HFFc6 (cell line): ENCODE results near the gene CPNE8. TPM values are rescaled to one million over a fixed set of nuclear protein-coding genes. Genes with fewer than 3 reads are reported as not detected.

Source experiments
- DNase-seq: peaks from one replicate; pipeline ENCODE4 v3.0.0-alpha.2; 2018
- H3K27ac Mint-ChIP-seq: 2 replicates; pipeline ENCODE4 v1.8.0; 2020; ENCODE audit warnings: mild to moderate bottlenecking, mixed read lengths
- H3K27me3 Mint-ChIP-seq: 2 replicates; pipeline ENCODE4 v1.8.0; 2021; ENCODE audit warnings: mild to moderate bottlenecking, moderate library complexity, mixed read lengths; ENCODE audit not compliant: insufficient read depth
- H3K36me3 Mint-ChIP-seq: 2 replicates; pipeline ENCODE4 v1.8.0; 2021; ENCODE audit warnings: low read depth, mixed read lengths
- H3K4me1 Mint-ChIP-seq: 2 replicates; pipeline ENCODE4 v1.8.0; 2020; ENCODE audit warnings: low read depth, mixed read lengths
- H3K4me3 Mint-ChIP-seq: 2 replicates; pipeline ENCODE4 v1.8.0; 2020; ENCODE audit warnings: mild to moderate bottlenecking, moderate library complexity, mixed read lengths
- H3K9me3 Mint-ChIP-seq: 2 replicates; pipeline ENCODE4 v1.8.0; 2020; ENCODE audit warnings: mild to moderate bottlenecking, mixed read lengths
- total RNA-seq, 6 experiments: library from RNA; stranded (reverse); fragmentation: NEBNext Ultra II Directional; extraction: Animal tissue kit (Norgen Biotek cat#: 25700); gene quantifications; 2 replicates in 1 of 6; 3 replicates in 5 of 6; pipeline ENCODE4 v1.2.3, GENCODE V29; 2021
- TF ChIP-seq, protein P1 (sequence below): fragments of 200-600 bp; sonication (generic); IDR thresholded peaks from 2 replicates; pipeline ENCODE4 v1.5.0; 2021; ENCODE audit warnings: antibody characterized with exemption, mild to moderate bottlenecking

CPNE8 gene
- total RNA-seq, 6 experiments from 2014 or later, result not detected

DNA sequence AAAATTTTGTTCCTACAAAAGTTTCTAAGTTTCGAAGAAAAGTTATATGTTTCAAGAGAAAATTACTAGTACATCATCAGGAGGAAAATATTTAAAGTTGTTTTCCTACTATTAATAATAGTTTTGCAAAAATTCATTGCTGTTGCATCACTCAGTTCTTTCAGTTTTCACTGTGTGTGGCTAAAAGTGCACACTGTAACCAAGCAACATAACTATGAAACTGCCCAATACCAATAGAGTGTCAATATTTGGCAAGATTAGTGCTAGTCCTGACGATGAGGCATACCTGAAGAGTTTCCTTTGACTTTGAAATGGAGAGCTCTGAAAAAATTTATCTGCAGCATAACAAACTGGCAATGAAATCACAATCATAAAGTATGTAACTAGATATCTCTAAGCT lies 194.3 kb downstream of the CPNE8 start:
- Mint-ChIP-seq H3K27me3 (no peaks in the 10 kb centered on the region), H3K36me3 (0 out of 2 replicates have a peak, but pooled peaks cover 4% of the 10 kb centered on the region), H3K9me3 (peaks cover 48% of the 10 kb centered on the region), H3K4me1 (no peaks in the 10 kb centered on the region), H3K27ac (no peak overlapping the region), H3K4me3 (no peak overlapping the region)
- DNase-seq, result no peak
- TF ChIP-seq, protein P1, sequence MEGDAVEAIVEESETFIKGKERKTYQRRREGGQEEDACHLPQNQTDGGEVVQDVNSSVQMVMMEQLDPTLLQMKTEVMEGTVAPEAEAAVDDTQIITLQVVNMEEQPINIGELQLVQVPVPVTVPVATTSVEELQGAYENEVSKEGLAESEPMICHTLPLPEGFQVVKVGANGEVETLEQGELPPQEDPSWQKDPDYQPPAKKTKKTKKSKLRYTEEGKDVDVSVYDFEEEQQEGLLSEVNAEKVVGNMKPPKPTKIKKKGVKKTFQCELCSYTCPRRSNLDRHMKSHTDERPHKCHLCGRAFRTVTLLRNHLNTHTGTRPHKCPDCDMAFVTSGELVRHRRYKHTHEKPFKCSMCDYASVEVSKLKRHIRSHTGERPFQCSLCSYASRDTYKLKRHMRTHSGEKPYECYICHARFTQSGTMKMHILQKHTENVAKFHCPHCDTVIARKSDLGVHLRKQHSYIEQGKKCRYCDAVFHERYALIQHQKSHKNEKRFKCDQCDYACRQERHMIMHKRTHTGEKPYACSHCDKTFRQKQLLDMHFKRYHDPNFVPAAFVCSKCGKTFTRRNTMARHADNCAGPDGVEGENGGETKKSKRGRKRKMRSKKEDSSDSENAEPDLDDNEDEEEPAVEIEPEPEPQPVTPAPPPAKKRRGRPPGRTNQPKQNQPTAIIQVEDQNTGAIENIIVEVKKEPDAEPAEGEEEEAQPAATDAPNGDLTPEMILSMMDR, result no peak

DNA sequence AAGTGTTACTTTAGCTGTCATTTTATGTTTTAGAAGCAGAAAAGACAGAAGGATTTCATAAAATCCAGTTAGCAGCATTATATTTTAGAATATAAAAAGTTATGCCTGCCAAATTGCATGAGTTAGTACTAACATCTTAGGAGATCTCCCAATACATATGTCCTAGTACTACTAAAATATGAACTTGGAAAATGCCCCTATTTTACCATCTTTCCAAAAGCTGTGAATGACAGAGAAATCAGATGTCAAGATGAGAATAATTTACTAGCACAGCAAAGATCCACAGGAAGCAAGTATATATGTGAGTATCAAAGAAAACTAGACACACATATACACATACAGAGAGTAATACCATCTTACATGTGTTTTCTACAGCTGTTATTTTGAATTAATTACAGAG lies 196.9 kb downstream of the CPNE8 start:
- H3K9me3 Mint-ChIP-seq, result peaks cover 44% of the 10 kb centered on the region
- no peaks in the 10 kb centered on the region for H3K27me3 Mint-ChIP-seq
- H3K4me1 Mint-ChIP-seq, result no peaks in the 10 kb centered on the region
- no peak overlapping the region for H3K4me3 Mint-ChIP-seq
- no peak overlapping the region for H3K27ac Mint-ChIP-seq
- DNase-seq, result no peak
- 0 out of 2 replicates have a peak, but pooled peaks cover 4% of the 10 kb centered on the region for H3K36me3 Mint-ChIP-seq
- TF ChIP-seq, protein P1, result no peak

DNA sequence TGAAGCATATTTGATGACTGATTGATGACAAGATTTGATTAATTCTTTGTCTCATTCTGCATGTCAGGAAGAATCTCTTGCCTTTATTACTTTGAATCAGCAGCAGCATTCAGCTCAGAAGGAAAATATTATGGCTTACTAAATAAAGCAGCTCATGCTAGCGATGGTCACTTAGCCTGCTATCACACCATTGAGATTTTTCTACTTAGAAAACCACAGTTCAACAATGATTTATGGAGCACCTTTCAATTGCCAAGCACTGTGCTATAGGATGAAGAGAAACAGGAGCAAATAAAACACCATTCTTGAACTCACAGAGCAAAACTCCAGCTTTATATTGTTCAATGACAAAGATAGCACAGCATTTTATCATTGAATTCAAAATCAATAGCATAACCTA lies 197.7 kb downstream of the CPNE8 start:
- no peak overlapping the region for H3K27ac Mint-ChIP-seq
- no peak for DNase-seq
- TF ChIP-seq, protein P1, result no peak
- H3K27me3 Mint-ChIP-seq, result no peaks in the 10 kb centered on the region
- no peak overlapping the region for H3K4me3 Mint-ChIP-seq
- 0 out of 2 replicates have a peak, but pooled peaks cover 4% of the 10 kb centered on the region for H3K36me3 Mint-ChIP-seq
- peaks cover 44% of the 10 kb centered on the region for H3K9me3 Mint-ChIP-seq
- no peaks in the 10 kb centered on the region for H3K4me1 Mint-ChIP-seq

DNA sequence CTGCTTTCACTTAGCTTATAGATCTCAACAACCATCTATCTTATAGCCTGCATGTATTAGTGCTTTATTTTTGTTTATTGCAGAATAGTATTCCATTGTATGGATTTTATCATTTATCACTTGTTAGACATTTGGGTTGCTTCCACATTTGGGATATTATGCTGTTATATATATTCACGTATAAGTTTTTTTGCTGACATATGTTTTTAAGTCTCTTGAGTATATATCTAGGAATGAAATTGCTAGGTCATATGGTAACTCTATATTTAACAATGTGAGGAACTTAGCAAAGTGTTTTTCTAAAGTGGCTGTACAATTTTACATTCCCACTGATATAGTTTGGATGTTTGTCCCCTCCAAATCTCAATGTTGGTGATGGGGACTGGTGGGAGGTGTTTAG lies 208.1 kb downstream of the CPNE8 start:
- no peak for DNase-seq
- no peak overlapping the region for H3K4me3 Mint-ChIP-seq
- H3K27ac Mint-ChIP-seq, result no peak overlapping the region
- no peaks in the 10 kb centered on the region; the same call in 1 of the 2 replicates for H3K27me3 Mint-ChIP-seq
- peaks cover 42% of the 10 kb centered on the region for H3K9me3 Mint-ChIP-seq
- H3K36me3 Mint-ChIP-seq, result no peaks in the 10 kb centered on the region
- no peaks in the 10 kb centered on the region for H3K4me1 Mint-ChIP-seq
- TF ChIP-seq, protein P1, result no peak

DNA sequence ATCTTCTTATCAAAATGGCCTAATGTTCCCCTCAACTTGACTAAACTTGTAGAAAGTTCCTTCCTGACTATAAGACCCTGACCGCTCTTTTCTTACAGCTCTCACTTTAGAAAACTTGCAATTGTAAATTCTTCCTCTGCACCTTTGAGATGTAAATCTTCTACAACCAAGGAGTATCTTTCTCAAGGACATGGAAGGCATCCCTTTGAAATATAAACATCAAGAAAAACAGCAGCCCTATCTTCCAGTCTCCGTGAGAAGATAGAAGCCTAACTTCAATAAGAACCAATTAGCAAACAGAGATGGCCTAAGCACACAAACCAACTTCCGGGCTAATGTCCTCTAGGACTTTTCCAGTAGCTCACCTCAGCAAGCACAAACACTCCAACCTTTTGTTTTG lies 210.3 kb downstream of the CPNE8 start:
- H3K9me3 Mint-ChIP-seq, result peaks cover 51% of the 10 kb centered on the region
- no peak for DNase-seq
- TF ChIP-seq, protein P1, result no peak
- no peaks in the 10 kb centered on the region for H3K36me3 Mint-ChIP-seq
- no peak overlapping the region for H3K4me3 Mint-ChIP-seq
- H3K27ac Mint-ChIP-seq, result no peak overlapping the region
- no peaks in the 10 kb centered on the region for H3K4me1 Mint-ChIP-seq
- H3K27me3 Mint-ChIP-seq, result no peaks in the 10 kb centered on the region; the same call in 1 of the 2 replicates

DNA sequence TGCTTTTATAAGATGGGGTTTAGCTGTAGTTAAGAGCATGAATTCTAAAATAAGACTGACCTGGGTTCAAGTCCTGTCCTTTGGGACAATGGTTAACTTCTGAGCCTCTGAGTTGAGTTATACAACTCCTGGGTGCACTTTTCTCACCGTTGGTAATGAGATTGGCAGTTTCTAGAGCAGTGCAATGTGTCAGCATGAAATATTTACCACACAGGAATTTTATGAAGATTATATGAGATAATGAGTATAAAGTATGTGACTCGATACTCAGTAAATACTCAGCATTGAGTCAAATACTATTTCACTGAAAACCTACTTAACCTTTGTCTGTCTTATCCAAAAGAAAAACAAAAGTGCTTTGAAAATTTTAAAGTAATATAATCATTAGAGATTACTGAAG lies 214.2 kb downstream of the CPNE8 start:
- Mint-ChIP-seq H3K9me3 (peaks cover 50% of the 10 kb centered on the region), H3K27ac (no peak overlapping the region), H3K4me3 (no peak overlapping the region), H3K4me1 (no peaks in the 10 kb centered on the region), H3K27me3 (no peaks in the 10 kb centered on the region; the same call in 1 of the 2 replicates), H3K36me3 (no peaks in the 10 kb centered on the region)
- DNase-seq, result no peak
- TF ChIP-seq, protein P1, result no peak
